GM18508 (cell line): ENCODE results near the gene UROC1.

Experiments used
- ATAC-seq: cut with Tn5 transposase; IDR thresholded peaks from one replicate; pipeline ENCODE4 v1.9.1; 2021; ENCODE audit warnings: moderate number of reproducible peaks; ENCODE audit not compliant: insufficient read depth, unreplicated experiment

UROC1 gene

DNA sequence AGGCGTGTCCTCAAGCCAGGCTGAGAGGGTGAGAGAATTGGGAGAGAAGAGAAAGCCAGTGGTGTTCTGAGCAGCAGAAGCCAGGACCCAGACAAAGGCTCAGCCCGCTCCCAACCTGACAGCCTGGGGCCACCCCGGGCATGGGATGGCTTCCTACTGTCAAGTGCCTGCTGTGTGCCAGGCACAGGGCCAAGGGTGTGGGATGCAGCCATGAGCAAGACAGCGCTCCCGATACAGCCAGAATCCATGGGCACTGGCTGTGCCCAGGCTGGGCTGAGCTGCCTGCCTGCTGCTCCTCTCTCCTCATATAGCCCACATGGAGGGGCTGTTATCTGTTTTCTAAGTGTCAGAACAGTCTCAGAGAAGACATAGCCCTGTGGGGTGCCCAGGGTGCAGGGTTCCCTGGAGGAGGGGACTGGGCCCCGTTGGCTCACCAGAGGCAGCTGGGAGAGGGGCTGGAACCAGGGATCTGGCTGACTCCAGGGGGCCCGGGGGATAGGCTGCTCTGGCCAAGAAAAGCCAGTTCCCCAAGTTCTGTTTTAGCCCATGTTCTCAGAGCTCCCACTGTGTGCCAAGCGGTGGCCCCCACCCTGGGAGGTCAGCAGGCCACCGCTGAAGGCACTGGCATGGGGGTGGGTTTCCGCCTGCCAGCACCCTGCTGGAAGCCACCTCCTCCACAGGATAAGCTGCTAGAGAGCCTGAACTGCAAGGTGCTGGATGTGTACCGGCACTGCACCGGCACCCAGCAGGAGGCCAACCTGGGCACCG lies 83.9 kb downstream of the UROC1 start:
- no peak for ATAC-seq

DNA sequence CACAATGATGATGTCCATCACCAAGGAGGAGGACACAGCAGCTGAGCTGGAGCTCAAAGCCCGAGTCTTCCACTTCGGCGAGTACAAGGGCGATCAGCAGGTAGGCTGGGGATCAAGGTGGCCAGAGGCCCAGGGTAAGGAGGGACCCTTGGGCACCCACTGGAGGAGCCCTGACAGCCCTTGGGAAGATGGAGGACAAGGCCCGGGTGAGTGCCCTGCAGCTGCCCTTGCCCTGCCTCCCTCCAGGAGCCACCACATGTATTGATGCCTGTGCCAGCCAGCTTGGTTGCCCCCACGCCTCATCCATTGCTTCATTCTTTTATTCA lies 84.5 kb downstream of the UROC1 start:
- ATAC-seq: no peak

DNA sequence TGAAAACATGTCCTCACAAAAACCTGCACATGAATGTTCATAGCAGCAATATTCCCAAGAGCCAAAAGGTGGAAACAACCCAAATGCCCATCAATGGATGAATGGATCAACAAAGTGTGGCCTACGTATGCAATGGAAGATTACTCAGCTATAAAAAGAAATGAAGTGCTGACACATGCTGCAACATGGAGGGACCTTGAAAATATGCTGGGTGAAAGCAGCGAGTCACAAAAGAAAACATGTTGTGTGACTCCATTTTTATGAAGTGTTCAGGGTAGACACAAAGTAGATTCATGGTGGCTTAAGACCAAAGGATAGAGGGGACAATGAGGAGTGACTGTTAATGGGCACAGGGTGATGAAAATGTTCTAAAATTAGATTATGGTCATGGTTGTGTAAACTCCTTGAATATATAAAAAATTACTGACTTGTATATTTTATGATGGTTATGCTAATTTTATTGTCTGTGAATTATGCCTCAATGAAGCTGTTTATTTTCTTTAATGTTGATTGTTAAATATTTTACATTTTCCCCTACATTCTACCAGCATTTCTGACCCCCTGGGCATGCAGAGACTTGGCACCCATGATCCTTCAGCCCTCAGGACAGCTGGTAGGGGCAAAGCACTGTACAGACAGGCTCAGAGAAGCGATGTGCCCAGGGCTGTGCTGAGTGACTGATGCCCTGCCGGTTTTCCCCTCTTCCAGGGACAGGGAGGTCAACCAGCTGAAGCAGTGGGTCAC lies 85.0 kb downstream of the UROC1 start:
- ATAC-seq: no peak
